HG02938 (cell line): Measurements from ENCODE around the gene OTOR.

Source experiments
- ATAC-seq: cut with Tn5 transposase; IDR thresholded peaks from one replicate; pipeline ENCODE4 v1.9.1; 2021; ENCODE audit warnings: mild to moderate bottlenecking, moderate library complexity; ENCODE audit not compliant: unreplicated experiment

The OTOR gene

DNA sequence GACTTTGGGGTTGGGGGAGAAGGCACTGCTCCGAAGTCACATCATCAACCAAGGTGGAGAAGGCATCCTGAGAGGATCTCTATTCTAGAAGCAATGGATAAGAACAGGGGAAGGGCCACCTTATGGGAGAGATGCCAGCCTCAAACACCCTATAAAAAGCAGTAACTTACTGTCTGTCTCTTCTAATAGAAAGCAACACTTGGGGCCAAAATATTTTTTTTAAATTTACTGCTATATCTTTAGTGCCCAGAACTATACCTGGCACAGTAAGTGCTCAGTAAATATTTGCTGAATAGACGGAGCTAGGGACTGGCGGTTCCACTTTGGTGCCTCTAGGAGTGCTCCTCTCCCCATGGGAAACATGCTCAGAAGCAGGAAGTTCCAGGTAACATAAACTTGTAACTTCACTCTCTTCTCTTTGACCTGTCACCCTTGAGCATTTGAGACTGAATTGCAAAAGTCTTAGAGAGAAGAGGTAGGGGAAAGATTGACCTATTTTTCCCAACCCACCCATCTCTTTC is 807 bp upstream of the OTOR start:
- ATAC-seq = no peak

DNA sequence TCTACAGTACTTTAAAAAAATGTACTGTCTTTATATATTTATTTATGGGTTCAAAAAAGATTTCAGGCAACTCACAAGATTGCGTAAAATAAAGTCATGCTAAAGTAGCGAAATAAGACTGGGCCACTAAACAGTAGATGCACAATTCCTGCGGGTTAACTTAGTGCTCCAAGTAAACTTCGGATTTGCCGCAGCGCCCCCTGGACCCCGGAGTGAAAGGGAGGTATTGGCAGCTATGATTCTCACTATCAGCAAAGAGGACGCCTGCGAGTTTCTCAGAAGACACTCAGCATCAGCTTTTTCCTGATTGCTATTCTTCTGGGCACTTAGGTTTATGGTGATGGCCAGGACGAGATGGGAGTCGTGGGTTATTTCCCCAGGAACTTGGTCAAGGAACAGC is 1.4 kb downstream of the OTOR start:
- ATAC-seq = no peak

DNA sequence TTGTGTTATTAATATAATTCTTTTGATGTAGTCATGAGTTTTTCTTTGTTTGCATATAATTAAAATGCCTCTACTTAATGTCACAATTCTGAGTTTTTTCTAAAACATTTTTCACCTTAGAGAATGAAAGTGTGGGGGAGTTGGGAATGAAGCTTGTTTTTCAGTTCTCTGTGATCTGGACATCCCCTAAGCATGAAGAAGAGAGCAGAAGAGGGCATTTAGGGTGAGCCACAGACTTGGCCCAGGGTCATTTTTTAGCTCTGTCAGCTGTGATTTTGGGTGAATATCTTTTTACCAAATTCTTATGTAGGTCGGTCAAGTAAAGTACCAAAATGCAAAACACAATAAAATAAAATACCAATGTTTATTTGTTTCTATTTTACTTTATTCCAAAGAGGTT is 3.9 kb downstream of the OTOR start:
- ATAC-seq = no peak

DNA sequence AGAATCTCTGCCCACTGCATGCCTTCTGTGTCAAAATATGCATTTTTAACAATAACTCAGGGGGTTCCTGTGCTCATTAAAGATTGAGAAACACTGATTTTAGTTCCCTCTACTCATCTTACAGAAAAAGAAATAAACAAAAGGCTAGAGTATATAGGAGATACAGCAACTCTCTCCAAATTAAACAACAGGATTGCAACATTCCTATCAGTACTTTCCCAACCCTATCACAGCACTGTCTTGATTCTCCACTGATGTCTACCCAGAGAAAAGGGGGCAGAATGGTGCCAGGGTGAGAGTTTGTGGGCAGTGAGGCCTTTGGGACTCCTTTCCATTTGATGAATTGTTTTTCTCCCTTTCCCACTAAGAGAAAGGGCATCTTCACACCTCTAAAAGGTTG is 4.7 kb downstream of the OTOR start:
- no peak for ATAC-seq

DNA sequence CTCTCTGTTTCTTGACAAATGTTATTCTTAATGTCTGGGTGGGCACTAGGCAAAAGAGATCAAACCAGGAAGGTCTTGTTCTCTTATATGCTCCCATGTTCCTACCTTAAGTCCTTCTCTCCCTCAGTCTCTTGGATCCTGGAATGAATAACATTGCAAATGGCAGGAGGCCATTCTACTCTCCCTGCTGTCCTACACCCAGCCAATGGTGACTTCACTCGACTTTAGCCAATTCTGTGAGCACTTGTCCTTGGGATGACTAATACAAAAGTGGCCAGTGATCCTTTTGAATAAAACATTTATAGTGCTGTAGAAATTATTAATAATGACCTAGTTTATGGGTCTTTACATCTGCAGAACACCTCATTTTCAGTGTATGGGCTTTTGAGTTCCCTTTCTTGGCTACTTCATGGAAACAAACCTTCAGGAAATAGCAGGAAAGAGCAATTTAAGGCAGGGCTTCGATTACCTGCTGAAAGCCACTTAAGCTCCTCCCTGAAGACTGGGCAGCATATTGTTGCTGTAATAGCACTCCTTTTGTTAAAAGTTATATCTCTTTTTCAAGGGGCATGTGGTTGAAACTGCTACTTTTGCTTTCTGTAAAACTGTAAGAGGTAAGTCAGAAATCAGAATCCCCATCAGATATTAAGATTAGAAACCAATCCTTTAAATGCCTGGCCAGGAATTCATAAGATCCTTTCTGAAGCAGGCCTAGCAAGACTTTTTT is 10.5 kb downstream of the OTOR start:
- no peak for ATAC-seq

DNA sequence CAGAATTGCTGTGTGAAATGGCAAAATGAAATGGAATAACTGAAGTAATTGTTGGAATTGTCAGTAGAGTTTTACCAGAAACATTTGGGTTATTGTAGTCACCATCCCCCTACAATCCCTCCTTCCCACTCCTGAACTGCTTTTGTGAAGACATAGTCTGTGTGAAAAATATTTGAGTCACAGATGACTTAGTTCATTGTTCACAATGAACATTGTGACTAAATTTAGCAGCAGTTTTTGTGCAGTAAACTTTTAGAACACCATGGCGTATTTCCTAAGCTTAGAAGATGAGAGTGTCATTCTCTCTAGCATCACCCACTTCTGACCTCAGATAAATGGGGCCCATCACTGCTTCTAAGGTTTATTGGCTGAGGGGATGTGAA is 11.0 kb downstream of the OTOR start:
- no peak for ATAC-seq

DNA sequence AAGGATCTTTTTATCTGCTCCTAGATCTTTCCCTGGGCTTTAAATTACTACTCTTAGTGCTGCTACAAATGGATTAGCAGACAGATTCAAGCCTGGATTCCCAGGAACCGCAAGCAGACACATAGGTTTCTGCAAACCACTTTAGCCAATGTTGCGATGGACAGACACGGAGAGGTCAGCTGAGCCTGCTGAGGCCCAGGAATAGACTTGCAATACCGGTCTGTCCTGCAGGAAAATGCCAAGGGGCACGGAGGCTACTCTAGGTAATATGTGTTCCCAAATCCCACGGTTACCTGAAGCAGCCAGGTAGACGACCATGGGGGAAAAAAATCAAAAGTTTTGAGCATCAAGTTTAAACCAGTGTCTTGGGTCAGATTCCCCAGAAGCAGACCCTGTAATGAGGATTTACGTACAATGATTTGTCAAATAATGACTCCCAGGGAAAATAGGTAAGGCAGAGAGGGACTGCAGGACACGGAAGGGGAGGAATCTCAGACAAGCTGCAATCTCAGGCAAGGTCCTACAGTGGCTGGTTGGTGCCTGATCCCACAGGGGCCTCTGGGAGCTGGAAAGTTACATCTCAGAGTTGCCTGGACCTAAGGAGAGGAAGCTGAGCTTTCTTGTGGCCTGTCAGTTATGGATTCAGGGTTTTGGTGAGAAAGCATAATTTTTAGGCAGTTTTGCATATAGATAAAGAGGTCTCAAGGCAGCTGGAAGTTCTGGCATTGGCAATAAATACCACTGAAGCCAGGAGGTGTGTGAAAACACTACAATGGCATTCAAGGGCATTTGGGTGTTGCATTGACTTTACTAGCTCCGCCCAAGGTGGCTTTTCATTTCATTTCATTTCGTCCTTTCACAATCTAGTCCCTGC is 12.5 kb downstream of the OTOR start:
- peak; percentile 20 for ATAC-seq

DNA sequence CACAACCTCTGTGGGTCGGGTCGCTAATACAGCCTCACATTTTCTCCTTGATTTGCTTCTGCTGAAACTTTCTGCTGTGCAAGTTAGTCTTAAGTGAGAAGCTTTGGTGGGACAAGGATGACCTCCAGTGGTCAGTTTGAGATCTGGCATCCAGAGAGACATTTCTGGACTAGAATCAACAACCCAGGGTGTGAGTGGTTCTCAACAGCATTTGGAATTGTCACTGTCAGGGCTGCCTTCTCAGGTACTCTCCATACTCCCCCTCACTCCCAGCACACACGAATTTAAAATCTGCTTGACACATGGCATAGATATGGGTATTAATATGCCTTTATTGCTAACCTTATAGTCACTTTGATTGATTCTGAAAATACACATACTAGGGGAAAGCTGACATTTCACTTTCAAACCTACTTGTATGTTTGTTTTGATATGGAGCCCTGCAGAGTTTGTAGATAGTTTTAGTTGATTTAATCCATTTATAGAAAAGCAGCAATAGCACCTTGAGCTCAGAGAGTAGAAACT is 13.2 kb downstream of the OTOR start:
- peak; percentile 86 for ATAC-seq

DNA sequence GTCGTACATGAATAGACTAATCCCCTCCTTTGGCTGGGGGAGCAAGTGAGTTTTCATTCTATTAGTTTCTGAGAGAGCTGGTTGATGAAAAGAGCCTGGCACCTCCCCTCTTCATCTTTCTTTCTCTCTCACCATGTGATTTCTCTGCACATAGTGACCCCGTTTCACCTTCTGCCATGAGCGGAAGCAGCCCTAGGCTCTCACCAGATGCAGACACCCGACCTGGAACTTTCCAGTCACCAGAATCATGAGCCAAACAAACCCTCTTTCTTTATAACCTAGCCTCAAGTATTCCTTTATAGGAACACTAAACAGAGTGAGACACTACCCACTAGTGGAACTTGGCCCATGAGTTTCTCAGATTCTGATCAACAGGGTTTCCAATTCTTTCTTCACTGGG is 16.4 kb downstream of the OTOR start:
- ATAC-seq = no peak

DNA sequence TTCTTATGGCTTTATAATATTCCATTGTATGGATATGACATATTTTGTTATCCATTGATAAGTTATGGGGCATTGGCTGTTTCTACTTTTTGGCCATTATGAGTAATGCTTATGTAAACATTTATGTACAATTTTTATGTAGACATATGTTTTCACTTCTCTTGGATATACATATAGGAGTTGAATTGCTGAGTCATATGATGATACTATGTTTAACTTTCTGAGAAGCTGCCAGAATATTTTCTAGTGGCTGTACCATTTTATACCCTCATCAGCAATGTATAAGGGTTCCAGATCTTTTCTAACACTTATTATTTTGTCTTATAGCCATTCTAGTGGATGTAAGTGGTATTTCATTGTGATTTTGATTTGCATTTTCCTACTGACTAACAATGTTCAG is 23.1 kb downstream of the OTOR start:
- ATAC-seq = no peak

DNA sequence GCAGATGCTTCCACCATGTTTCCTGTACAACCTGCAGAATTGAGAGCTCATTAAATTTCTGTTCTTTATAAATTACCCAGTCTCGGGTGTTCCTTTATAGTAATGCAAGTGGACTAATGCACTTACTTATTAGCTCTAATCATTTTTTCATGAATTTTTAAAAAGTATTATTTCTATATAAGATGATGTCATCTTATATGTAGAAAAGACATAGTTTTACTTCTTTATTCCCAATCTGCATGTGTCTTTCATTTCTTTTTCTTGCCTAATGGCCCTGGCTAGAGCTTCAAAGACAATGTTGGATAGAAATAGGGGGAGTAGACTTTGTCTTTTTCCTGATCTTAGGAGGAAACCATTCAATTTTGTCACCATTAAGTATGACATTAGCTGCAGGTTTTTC is 27.8 kb downstream of the OTOR start:
- ATAC-seq = no peak

DNA sequence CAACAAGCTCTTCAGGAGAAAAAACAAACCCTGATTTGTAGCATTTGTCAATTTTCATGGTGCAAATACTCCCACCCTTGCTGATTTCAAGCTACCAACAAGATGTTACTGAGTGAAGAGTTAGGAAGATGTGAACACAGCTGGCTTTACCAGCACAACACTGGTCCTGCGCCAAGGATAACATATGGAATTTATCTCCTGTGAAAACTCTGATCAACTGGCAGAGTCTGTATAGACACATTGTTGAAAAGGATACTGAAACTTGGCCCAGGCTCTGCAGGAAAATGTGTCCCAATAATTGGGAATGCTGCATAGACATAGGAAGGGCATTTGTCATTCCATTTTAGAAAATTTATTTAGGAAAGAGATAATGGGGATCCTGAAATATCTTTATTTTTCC is 29.0 kb downstream of the OTOR start:
- ATAC-seq = no peak

DNA sequence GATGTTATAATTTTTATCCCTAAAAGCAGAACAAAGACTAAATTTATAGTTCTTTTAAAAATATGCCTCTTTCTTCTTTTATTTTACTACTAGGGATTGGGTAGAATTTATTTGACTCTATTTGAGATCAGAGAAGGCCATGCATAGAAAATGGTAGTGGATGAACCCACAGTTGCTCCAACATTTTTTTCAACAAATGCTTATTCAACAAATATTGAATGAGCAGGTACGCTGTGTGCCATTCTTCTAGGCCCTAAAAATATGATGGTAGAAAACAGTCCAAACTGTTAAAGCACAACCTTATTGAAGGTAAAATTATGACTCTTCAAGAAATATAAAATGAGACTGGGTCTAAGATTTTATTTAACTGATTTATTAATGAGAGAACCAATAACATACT is 30.0 kb downstream of the OTOR start:
- ATAC-seq = no peak

DNA sequence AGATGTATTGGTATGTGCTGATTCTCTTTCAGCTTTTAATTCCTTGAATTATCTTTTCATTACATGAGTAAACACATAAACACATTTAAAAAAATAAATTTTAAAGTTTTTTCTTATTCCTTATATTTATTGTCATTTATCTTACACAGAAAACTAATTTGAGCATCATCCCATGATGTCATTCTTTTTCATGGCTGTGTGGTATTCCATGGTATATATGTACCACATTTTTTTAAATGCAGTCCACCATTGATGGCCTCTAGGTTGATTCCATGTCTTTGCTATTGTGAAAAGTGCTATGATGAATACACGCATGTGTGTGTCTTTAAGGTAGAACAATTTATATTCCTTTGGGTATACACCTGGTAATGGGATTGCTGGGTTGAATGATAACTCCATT is 33.3 kb downstream of the OTOR start:
- ATAC-seq = no peak

DNA sequence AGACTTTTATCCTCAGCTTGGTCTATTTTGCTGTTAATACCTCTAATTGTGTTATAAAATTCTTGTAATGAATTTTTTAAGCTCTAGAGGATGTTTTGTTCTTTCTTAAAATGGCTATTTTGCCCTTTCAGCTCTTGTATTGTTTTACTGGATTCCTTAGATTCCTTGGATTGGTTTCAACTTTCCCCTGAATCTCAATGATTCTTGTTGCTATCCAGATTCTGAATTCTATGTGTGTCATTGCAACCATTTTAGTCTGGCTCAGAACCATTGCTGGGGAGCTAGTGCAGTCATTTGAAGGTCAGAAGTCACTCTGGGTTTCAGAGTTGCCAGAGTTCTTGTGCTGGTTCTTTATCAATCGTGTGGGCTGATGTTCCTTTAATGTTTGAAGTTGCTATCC is 37.1 kb downstream of the OTOR start:
- no peak for ATAC-seq
